Testis (tissue), 3 donors: Measurements from ENCODE around the gene CDH13. TPM values are rescaled to one million over a fixed set of nuclear protein-coding genes. Genes with fewer than 3 reads are reported as not detected.

Source experiments
- DNase-seq: peaks from one replicate; pipeline ENCODE4 v3.0.0-alpha.2; 2019
- H3K27ac ChIP-seq, 2 donors: fragments of 200-600 bp; sonication (generic); one replicate each; pipeline ENCODE4 v1.5.1; 2019
- H3K27me3 ChIP-seq: fragments of 200-600 bp; sonication (generic); one replicate; pipeline ENCODE4 v1.5.1; 2019
- H3K36me3 ChIP-seq: fragments of 200-600 bp; sonication (generic); one replicate; pipeline ENCODE4 v1.5.1; 2017; ENCODE audit warnings: low read depth; ENCODE audit errors: missing control alignments
- H3K4me1 ChIP-seq: fragments of 200-600 bp; sonication (generic); one replicate; pipeline ENCODE4 v1.5.1; 2019
- H3K4me3 ChIP-seq, 2 donors: fragments of 200-600 bp; sonication (generic); one replicate each; pipeline ENCODE4 v1.5.1; 2017 to 2019
- H3K9me3 ChIP-seq: fragments of 200-600 bp; sonication (generic); one replicate; pipeline ENCODE4 v1.5.1; 2017
- POLR2A ChIP-seq: fragments of 450-650 bp; IDR thresholded peaks from one replicate; pipeline ENCODE4 v1.6.1; 2017; ENCODE audit warnings: antibody characterized with exemption, mild to moderate bottlenecking, moderate library complexity
- WGBS, 2 donors: methylation state at CpG; one replicate each; pipeline ENCODE4 v1.1.5; 2018; 5-methylcytosine and 5-hydroxymethylcytosine counted together
- intact Hi-C: fragments of 100-400 bp; cut with DNase I; formaldehyde crosslinking; loops from one replicate; pipeline ENCODE4 v1.15.1; 2023; ENCODE audit warnings: low total_unique reads
- polyA plus RNA-seq: library from polyadenylated mRNA; stranded (reverse); fragments of 350-450 nt; fragmentation: Illumina TruSeq; extraction: RNeasy Lipid Tissue Mini Kit (QIAGEN cat#74804); gene quantifications from one replicate; pipeline ENCODE4 v1.2.3, GENCODE V29; 2014; ENCODE audit warnings: low read depth, low replicate concordance; ENCODE audit not compliant: insufficient read depth
- total RNA-seq, 2 donors: library from RNA; depleted of rRNA; stranded (reverse); fragments of >200 nt; gene quantifications; one replicate each; pipeline ENCODE4 v1.2.3, GENCODE V29; 2016
- TF ChIP-seq, protein P1 (sequence below), 3 experiments: fragments of 450-650 bp in 2 of 3; fragments of 200-600 bp in 1 of 3; sonication (generic) in 1 of 3; IDR thresholded peaks; one replicate each; pipeline ENCODE4 v1.5.1; 2016 to 2019; ENCODE audit warnings: antibody characterized with exemption in 3 of 3, mild to moderate bottlenecking in 2 of 3, moderate library complexity in 1 of 3

CDH13 gene
- total and polyA plus RNA-seq, 3 donors from 2014 or later, result 1.2 to 11.1 (median 2.0) TPM

DNA sequence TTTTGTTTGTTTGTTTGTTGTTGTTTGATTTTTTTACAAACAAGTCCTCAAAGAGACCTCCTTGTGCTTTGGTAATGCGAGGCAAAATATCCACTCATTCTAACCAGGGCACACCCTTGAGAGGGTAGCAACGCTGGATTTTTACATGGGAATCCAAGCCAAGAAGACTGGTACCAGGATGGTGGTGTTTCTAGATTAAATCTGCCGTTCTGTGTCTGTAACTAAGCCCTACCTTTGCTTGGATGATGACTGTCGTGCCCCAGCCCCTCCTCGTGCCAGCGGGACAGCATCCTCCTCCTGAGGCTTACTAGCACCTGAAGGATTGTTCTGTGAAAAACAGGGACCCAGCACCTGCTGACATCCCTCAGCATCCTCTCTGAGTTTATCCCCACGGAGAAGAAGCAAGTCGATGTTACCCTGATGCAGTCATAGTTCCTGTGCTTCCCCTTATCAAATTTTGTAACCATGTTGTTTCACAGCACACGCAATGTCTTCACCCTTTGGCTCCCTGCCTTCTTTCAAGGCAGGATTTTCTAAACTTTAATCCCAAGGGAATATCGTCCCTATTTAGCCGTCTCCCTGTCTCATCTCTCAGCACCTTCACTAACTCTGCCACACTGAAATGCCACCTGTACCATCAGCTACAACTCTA lies 1175.9 kb downstream of the CDH13 start:
- no peak overlapping the region for H3K4me3 ChIP-seq
- no peaks in the 10 kb centered on the region for H3K27me3 ChIP-seq
- intact Hi-C loops, result no loop called here
- no peak overlapping the region for H3K27ac ChIP-seq
- no peaks in the 10 kb centered on the region for H3K9me3 ChIP-seq
- H3K36me3 ChIP-seq, result no peaks in the 10 kb centered on the region
- H3K4me1 ChIP-seq, result no peaks in the 10 kb centered on the region
- 54% methylated on average over 11 of the region's 11 CpGs for WGBS, 2 donors
- no peak for DNase-seq
- no peak for TF ChIP-seq POLR2A
- TF ChIP-seq, protein P1, sequence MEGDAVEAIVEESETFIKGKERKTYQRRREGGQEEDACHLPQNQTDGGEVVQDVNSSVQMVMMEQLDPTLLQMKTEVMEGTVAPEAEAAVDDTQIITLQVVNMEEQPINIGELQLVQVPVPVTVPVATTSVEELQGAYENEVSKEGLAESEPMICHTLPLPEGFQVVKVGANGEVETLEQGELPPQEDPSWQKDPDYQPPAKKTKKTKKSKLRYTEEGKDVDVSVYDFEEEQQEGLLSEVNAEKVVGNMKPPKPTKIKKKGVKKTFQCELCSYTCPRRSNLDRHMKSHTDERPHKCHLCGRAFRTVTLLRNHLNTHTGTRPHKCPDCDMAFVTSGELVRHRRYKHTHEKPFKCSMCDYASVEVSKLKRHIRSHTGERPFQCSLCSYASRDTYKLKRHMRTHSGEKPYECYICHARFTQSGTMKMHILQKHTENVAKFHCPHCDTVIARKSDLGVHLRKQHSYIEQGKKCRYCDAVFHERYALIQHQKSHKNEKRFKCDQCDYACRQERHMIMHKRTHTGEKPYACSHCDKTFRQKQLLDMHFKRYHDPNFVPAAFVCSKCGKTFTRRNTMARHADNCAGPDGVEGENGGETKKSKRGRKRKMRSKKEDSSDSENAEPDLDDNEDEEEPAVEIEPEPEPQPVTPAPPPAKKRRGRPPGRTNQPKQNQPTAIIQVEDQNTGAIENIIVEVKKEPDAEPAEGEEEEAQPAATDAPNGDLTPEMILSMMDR (IDR thresholded peaks at IDR 0.05), result no peak

DNA sequence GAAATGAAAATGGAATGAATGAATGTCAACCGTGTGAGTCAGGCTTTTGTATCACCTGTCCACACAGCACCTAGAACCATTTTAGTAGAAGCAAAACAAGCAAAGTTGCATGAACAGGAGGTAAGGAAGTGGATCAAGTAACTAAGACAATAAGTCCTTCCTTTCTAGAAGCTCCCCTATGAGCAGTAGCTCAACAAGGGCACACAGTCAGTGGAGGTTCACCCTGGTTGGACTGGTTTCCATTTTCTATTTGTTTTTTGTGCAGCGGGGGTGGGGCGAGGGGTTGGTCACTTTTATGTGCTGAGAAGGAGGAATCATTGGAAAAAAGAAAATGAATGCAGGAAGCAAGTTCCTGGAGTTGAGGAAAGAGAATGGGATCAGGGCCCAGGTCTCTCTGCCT lies 1177.0 kb downstream of the CDH13 start:
- no peaks in the 10 kb centered on the region for H3K9me3 ChIP-seq
- no peaks in the 10 kb centered on the region for H3K27me3 ChIP-seq
- intact Hi-C loops, result no loop called here
- H3K36me3 ChIP-seq, result no peaks in the 10 kb centered on the region
- H3K27ac ChIP-seq, result no peak overlapping the region
- no peak overlapping the region for H3K4me3 ChIP-seq
- WGBS, 2 donors, result 85 to 91% methylated on average over 3 of the region's 3 CpGs
- no peak for DNase-seq
- no peak for TF ChIP-seq POLR2A
- TF ChIP-seq, protein P1 (IDR thresholded peaks at IDR 0.05), result no peak
- peaks cover 4% of the 10 kb centered on the region for H3K4me1 ChIP-seq

DNA sequence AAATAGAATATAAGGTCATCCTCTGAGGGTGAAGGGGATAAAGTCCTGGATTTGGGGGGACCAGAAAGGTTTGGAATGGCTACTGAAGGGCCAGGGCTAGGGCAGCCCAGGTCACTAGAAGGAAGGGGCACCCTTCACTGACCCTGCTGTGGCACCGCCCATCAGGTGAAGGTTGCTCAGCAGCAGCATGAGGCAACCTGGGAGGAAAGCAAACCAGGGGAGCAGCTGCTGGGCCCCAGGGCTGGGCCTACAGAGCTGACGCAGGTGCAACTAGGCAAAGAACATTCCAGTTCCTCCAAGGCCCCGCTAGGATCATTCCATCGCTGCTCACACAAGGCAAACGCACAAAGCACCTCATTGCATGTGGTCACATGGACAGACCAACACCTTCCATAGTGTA lies 1177.6 kb downstream of the CDH13 start:
- Histone ChIP-seq H3K27me3 (no peaks in the 10 kb centered on the region), H3K4me3 (no peak overlapping the region), H3K4me1 (peaks cover 9% of the 10 kb centered on the region), H3K9me3 (no peaks in the 10 kb centered on the region), H3K27ac (no peak overlapping the region), H3K36me3 (no peaks in the 10 kb centered on the region)
- DNase-seq, result no peak
- intact Hi-C loops, result no loop called here
- TF ChIP-seq POLR2A, result no peak
- TF ChIP-seq, protein P1 (IDR thresholded peaks at IDR 0.05), result no peak
- 98 to 99% methylated on average over 5 of the region's 5 CpGs for WGBS, 2 donors

DNA sequence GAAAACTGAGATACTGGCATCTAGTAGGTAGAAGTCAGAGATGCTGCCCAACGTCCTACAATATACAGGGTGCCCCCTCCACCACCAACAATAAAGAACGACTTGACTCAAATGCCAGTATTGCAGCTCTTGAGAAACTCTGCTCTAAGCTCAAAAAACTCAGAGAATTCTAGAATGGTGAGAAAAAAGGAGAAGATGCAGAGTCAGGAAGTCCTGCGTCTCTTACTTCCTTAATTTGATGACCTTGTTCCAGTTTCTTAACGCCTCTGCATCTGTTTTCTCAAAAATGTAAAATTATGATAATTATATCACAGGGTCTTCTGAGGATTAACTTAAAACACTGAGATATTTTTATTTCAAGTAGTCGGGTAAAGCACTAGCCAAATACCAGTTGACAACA lies 1179.3 kb downstream of the CDH13 start:
- Histone ChIP-seq H3K27me3 (no peaks in the 10 kb centered on the region), H3K4me3 (no peak overlapping the region), H3K36me3 (no peaks in the 10 kb centered on the region), H3K9me3 (no peaks in the 10 kb centered on the region), H3K4me1 (peaks cover 14% of the 10 kb centered on the region), H3K27ac (no peak overlapping the region)
- no peak for TF ChIP-seq POLR2A
- TF ChIP-seq, protein P1 (IDR thresholded peaks at IDR 0.05), result no peak
- intact Hi-C loops, result no loop called here
- DNase-seq, result no peak
- WGBS, 2 donors, result 47 to 48% methylated on average over 5 of the region's 5 CpGs

DNA sequence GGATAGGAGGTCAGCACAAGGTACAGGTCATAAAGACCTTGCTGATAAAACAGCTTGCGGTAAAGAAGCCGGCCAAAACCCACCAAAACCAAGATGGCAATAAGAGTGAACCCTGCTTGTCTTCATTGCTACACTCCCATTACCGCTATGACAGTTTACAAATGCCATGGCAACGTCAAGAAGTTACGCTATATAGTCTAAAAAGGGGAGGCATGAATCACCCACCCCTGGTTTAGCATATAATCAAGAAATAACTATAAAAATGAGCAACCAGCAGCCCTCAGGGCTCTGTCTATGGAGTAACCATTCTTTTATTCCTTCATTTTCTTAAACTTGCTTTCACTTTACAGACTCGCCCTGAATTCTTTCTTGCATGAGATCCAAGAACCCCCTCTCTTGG lies 1180.0 kb downstream of the CDH13 start:
- TF ChIP-seq, protein P1 (IDR thresholded peaks at IDR 0.05), result no peak
- no peak for TF ChIP-seq POLR2A
- Histone ChIP-seq H3K27ac (no peak overlapping the region), H3K36me3 (no peaks in the 10 kb centered on the region), H3K27me3 (no peaks in the 10 kb centered on the region), H3K4me1 (peaks cover 14% of the 10 kb centered on the region), H3K4me3 (peak overlapping the region in 1 of 2 donors; percentile 93), H3K9me3 (no peaks in the 10 kb centered on the region)
- 76 to 82% methylated on average over 6 of the region's 6 CpGs for WGBS, 2 donors
- intact Hi-C loops, result no loop called here
- no peak for DNase-seq
